Measurements from ENCODE around the gene GRID1.

The GRID1 gene

DNA sequence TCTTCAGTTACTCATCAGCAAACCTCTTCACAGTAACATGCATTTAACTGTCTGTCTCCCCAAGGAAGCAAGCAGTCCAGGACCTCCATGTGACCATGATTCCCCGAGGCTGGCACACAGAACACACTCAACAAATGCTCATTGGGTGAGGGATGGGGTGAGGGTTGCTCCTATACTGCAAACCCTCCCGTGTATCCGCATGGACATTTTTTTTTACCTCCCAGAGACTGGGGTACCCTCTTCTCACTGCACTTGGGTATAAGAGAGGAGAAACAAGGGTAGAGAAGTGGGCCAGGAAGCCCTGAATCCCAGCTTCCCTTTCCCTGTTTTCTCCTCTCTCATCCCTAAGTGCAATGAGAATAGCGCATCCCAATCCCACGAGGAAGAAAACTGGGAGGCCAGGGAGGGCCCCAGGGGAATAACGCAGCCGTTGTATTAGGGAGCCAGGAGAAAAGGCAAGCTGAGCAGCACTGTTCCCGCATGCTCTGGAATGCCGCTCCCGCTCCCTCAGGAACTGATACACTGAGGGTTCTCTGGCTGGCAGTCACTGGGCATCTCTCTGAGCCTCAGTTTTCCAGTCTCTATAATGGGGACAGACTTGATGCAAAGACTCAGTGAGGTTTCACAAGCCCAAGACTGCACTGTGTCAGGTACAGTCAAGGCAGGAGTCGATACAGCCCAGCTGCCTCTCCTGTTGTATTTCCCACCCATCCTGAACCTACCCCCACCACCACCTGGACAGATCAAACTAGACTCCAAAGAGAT lies 134.6 kb downstream of the GRID1 start:
- Mint-ChIP-seq H3K9me3 (peaks cover 8% of the 10 kb centered on the region), H3K4me3 (no peak overlapping the region), H3K27ac (no peak overlapping the region), H3K4me1 (peaks cover 13% of the 10 kb centered on the region), H3K36me3 (ENCODE audit: low read depth) (no peaks in the 10 kb centered on the region), H3K27me3 (ENCODE audit: low read depth, poor library complexity) (peaks cover 6% of the 10 kb centered on the region)
- TF ChIP-seq, protein P1, sequence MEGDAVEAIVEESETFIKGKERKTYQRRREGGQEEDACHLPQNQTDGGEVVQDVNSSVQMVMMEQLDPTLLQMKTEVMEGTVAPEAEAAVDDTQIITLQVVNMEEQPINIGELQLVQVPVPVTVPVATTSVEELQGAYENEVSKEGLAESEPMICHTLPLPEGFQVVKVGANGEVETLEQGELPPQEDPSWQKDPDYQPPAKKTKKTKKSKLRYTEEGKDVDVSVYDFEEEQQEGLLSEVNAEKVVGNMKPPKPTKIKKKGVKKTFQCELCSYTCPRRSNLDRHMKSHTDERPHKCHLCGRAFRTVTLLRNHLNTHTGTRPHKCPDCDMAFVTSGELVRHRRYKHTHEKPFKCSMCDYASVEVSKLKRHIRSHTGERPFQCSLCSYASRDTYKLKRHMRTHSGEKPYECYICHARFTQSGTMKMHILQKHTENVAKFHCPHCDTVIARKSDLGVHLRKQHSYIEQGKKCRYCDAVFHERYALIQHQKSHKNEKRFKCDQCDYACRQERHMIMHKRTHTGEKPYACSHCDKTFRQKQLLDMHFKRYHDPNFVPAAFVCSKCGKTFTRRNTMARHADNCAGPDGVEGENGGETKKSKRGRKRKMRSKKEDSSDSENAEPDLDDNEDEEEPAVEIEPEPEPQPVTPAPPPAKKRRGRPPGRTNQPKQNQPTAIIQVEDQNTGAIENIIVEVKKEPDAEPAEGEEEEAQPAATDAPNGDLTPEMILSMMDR (IDR thresholded peaks at IDR 0.05): no peak
- no peak for DNase-seq

DNA sequence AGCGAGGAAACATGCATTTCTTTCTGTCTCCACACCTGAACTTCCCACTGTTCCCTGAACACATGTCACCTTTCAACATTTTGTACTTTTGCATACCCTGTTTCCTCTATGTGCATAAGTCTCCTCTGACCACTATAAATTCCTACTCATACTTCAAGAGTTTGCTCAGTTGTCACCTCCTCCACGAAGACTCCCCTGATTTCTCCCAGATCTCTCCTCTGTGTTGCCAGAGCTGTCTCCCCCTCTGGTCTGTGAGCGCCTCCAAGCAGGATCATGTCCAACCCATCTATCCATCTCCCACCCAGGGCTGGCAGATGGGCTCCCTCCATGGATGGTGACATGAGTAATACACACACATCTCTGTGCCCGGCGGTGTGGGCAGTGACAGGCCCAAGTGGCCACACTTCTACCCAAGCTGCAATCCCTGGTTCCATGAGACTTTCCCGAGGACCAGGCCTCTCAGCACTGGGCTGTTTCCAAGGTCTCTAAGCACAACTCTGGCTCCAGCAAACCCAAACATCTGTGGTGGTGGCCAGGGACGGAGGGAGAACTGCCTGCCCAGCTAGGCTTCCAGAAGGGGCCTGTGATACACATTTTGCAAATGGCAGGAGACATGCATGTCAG lies 135.9 kb downstream of the GRID1 start:
- Mint-ChIP-seq H3K4me1 (peaks cover 13% of the 10 kb centered on the region), H3K4me3 (no peak overlapping the region), H3K27me3 (ENCODE audit: low read depth, poor library complexity) (peaks cover 6% of the 10 kb centered on the region), H3K9me3 (no peaks in the 10 kb centered on the region), H3K27ac (no peak overlapping the region), H3K36me3 (ENCODE audit: low read depth) (no peaks in the 10 kb centered on the region)
- TF ChIP-seq, protein P1 (IDR thresholded peaks at IDR 0.05): no peak
- no peak for DNase-seq

DNA sequence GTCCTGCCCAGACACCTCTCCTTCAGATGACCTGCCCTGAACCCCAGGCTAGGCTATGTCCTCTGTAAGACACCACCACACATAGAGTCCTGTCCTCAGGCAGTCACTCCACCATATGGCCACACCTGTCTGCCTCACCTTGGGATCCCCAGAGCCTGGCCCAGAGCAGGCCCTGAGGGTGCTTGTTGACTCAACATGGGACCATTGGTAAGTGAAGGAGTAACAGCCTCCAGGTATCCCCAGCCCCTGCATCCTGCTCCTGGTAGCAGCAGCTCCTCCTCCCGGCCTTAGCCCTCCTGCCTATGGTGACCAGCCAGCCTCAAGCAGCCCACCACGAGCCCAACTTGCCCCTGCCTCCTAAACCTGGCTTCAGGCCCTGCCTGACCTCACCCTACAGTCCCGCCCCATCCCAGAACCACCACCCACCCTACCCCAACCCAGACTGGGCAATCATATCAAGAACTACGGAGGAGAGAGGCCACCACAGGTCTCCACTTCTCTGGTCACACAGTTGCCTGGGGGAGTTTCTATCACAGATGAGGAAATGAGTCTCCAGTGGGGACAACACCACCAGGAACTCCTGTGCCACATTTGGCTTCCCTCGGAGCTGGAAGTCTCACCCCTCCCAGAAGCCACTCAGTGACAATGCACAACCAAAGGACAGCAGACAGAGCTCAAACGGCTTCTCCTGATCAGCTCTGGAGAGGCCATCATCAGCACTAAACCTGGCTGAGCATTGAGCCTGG lies 136.6 kb downstream of the GRID1 start:
- Mint-ChIP-seq H3K27me3 (ENCODE audit: low read depth, poor library complexity) (peaks cover 6% of the 10 kb centered on the region), H3K27ac (no peak overlapping the region), H3K36me3 (ENCODE audit: low read depth) (no peaks in the 10 kb centered on the region), H3K4me1 (peaks cover 7% of the 10 kb centered on the region), H3K9me3 (no peaks in the 10 kb centered on the region), H3K4me3 (no peak overlapping the region)
- TF ChIP-seq, protein P1 (IDR thresholded peaks at IDR 0.05): no peak
- DNase-seq: no peak

DNA sequence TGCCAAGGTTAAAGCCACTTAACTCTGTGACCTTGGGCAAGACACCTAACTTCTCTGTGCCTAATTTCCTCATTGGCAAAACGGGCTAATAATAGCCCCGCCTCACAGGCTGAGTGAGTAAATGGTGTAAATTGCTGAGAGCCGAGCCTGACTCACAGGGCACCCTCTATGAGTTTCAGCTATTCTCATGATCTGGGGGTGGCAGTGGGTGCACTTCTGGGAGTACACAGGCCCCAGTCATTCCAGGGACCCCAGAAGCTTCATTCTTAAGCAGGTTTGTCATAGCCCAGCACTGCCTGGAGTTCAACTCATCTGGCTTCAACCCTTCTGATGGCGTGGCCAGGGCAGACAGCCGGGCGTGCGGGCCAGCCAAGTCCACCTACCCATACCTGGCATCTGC lies 137.2 kb downstream of the GRID1 start:
- H3K4me1 Mint-ChIP-seq: peaks cover 13% of the 10 kb centered on the region
- H3K36me3 Mint-ChIP-seq (ENCODE audit: low read depth): no peaks in the 10 kb centered on the region
- TF ChIP-seq, protein P1 (IDR thresholded peaks at IDR 0.05): no peak
- no peaks in the 10 kb centered on the region for H3K9me3 Mint-ChIP-seq
- no peak overlapping the region for H3K27ac Mint-ChIP-seq
- DNase-seq: no peak
- H3K4me3 Mint-ChIP-seq: no peak overlapping the region
- peaks cover 10% of the 10 kb centered on the region for H3K27me3 Mint-ChIP-seq (ENCODE audit: low read depth, poor library complexity)

DNA sequence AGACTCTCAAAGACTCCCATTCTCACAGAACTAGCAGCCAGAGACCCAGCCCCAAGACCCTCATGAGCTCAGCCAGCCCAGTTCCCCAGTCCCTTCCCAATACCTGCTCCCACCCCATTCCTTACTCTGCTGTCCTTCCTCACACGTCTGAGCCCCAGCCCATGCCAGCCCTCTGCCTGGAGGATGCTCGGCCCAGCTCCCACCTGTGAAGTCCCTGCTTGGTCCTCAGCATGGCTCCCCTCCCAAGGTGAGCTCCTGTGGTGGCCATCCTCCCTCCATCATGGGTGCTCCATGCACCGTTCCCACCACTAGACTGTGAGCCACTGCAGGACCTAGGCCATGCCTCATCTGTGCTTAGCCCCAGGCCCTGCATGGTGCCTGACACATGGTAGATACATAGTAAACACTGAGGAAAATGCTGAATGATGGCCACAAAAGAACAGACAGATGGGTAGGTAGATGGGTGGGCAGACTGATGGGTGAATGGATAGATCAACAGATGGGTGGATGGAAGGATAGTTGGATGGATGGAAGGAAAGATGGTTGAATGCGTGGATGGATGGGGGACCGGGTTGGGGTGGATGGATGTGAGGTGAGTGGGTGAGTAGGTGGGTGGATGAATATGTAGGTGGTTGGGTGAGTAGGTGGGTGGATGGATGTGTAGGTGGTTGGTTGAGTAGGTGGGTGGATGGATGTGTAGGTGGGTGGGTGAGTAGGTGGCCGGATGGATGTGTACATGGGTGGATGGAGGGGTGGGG lies 138.9 kb downstream of the GRID1 start:
- Mint-ChIP-seq H3K4me3 (no peak overlapping the region), H3K27me3 (ENCODE audit: low read depth, poor library complexity) (peaks cover 10% of the 10 kb centered on the region), H3K9me3 (no peaks in the 10 kb centered on the region), H3K27ac (no peak overlapping the region), H3K4me1 (peaks cover 8% of the 10 kb centered on the region), H3K36me3 (ENCODE audit: low read depth) (no peaks in the 10 kb centered on the region)
- TF ChIP-seq, protein P1 (IDR thresholded peaks at IDR 0.05): no peak
- DNase-seq: no peak

All from nephron progenitor cell (in vitro differentiated cells).